Neural progenitor cell (in vitro differentiated cells): ENCODE results near the gene TTC9. TPM values are rescaled to one million over a fixed set of nuclear protein-coding genes. Genes with fewer than 3 reads are reported as not detected.

Source experiments
- DNase-seq: peaks from one replicate; pipeline ENCODE4 v3.0.0-alpha.2; 2016; ENCODE audit warnings: low spot score
- H2AFZ ChIP-seq: fragments of 200-600 bp; sonication (generic); replicated peaks from 2 replicates; pipeline ENCODE4 v1.6.1; 2016; ENCODE audit warnings: antibody characterized with exemption
- H3F3A ChIP-seq: fragments of 200-600 bp; sonication (generic); 2 replicates; pipeline ENCODE4 v1.6.1; 2016; ENCODE audit warnings: antibody characterized with exemption, low read depth
- H3K27ac ChIP-seq: fragments of 200-600 bp; sonication (generic); 2 replicates; pipeline ENCODE4 v1.5.1; 2016; ENCODE audit warnings: mild to moderate bottlenecking
- H3K27me3 ChIP-seq: fragments of 200-600 bp; sonication (generic); 2 replicates; pipeline ENCODE4 v1.6.1; 2016; ENCODE audit warnings: mild to moderate bottlenecking, moderate library complexity
- H3K36me3 ChIP-seq: fragments of 200-600 bp; sonication (generic); 2 replicates; pipeline ENCODE4 v1.5.1; 2016
- H3K4me1 ChIP-seq: fragments of 200-600 bp; sonication (generic); 2 replicates; pipeline ENCODE4 v1.6.1; 2016; ENCODE audit warnings: mixed run types
- H3K4me2 ChIP-seq: fragments of 200-600 bp; sonication (generic); 2 replicates; pipeline ENCODE4 v1.6.1; 2016
- H3K4me3 ChIP-seq: fragments of 200-600 bp; sonication (generic); 2 replicates; pipeline ENCODE4 v1.5.1; 2016
- H3K79me2 ChIP-seq: fragments of 200-600 bp; sonication (generic); 2 replicates; pipeline ENCODE4 v1.6.1; 2016; ENCODE audit warnings: low read depth
- H3K9ac ChIP-seq: fragments of 200-600 bp; sonication (generic); 2 replicates; pipeline ENCODE4 v1.6.1; 2016
- H3K9me3 ChIP-seq: fragments of 200-600 bp; sonication (generic); 2 replicates; pipeline ENCODE4 v1.5.1; 2016; ENCODE audit warnings: low read depth
- H4K20me1 ChIP-seq: fragments of 200-600 bp; sonication (generic); 2 replicates; pipeline ENCODE4 v1.6.1; 2016; ENCODE audit warnings: low read depth
- H3K27ac Mint-ChIP-seq: 3 replicates; pipeline ENCODE4 v1.8.0; 2021; ENCODE audit warnings: mixed read lengths
- H3K27me3 Mint-ChIP-seq: 2 replicates; pipeline ENCODE4 v1.8.0; 2022; ENCODE audit warnings: low read depth, mild to moderate bottlenecking, inconsistent platforms, moderate library complexity, mixed read lengths; ENCODE audit not compliant: insufficient read depth
- H3K36me3 Mint-ChIP-seq: 3 replicates; pipeline ENCODE4 v1.8.0; 2021; ENCODE audit warnings: mixed read lengths
- H3K4me1 Mint-ChIP-seq: 3 replicates; pipeline ENCODE4 v1.8.0; 2021; ENCODE audit warnings: mixed read lengths
- H3K4me3 Mint-ChIP-seq: 3 replicates; pipeline ENCODE4 v1.8.0; 2021; ENCODE audit warnings: mild to moderate bottlenecking, moderate library complexity, mixed read lengths
- H3K9me3 Mint-ChIP-seq: 3 replicates; pipeline ENCODE4 v1.8.0; 2020; ENCODE audit warnings: mixed read lengths
- CTCF ChIP-seq: fragments of 200-600 bp; sonication (generic); IDR thresholded peaks from 2 replicates; pipeline ENCODE4 v1.5.1; 2017; ENCODE audit warnings: antibody characterized with exemption, mild to moderate bottlenecking
- EZH2 ChIP-seq: fragments of 200-600 bp; sonication (generic); IDR thresholded peaks from 2 replicates; pipeline ENCODE4 v1.6.1; 2017; ENCODE audit warnings: antibody characterized with exemption, mild to moderate bottlenecking, moderate library complexity
- EZH2phosphoT487 ChIP-seq: fragments of 200-600 bp; sonication (generic); IDR thresholded peaks from 2 replicates; pipeline ENCODE4 v1.6.1; 2017; ENCODE audit warnings: antibody characterized with exemption
- total RNA-seq: library from RNA; depleted of rRNA; stranded (reverse); fragments of >200 nt; gene quantifications from 2 replicates; pipeline ENCODE4 v1.2.3, GENCODE V29; 2015; ENCODE audit warnings: low replicate concordance

The TTC9 gene
- total RNA-seq, 1 donor from 2014 or later: 3.5 TPM

DNA sequence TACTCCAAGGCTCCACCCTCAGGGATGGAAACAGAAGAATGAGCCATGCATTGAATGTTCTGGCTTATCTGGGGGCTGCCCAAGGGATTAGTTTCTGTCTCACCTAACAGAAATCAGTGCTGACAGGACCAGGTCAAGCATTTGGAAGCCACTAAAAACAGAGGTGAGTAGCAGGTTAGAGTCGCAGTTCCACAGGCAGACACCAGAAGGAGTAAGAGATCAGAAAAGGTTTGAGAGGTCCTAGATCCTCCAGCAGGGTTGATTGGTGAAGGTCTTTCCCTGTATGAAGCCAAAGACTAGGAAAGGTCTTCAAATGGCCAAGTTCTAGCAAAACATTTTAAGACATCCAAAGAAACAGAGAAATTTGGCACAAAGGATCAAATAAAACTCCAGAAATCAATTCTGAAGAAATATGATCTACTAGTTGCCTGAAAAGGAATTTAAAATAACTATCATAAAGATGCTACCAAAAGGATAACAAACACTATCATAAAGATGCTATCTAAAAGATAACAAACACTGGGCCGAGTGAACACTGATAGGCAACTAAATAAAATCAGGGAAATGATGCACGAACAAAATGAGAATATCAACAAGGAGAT lies 19.5 kb upstream of the TTC9 start:
- no peak overlapping the region for H3K4me3 Mint-ChIP-seq
- no peaks in the 10 kb centered on the region for H3F3A ChIP-seq
- no peak overlapping the region for H3K4me2 ChIP-seq
- H2AFZ ChIP-seq: peak overlapping the region; percentile 46
- no peak overlapping the region for H3K9ac ChIP-seq
- peaks cover 17% of the 10 kb centered on the region for H3K9me3 Mint-ChIP-seq
- H3K27ac Mint-ChIP-seq: no peak overlapping the region
- no peaks in the 10 kb centered on the region for H3K27me3 ChIP-seq
- no peaks in the 10 kb centered on the region for H4K20me1 ChIP-seq
- H3K79me2 ChIP-seq: no peaks in the 10 kb centered on the region
- H3K9me3 ChIP-seq: peaks cover 7% of the 10 kb centered on the region
- H3K27me3 Mint-ChIP-seq: no peaks in the 10 kb centered on the region
- peak; percentile 69 for DNase-seq
- no peak overlapping the region for H3K4me3 ChIP-seq
- H3K36me3 ChIP-seq: peaks cover 5% of the 10 kb centered on the region
- TF ChIP-seq EZH2phosphoT487: no peak
- peak; percentile 72 for TF ChIP-seq CTCF
- H3K4me1 ChIP-seq: no peaks in the 10 kb centered on the region
- no peak overlapping the region for H3K27ac ChIP-seq
- H3K36me3 Mint-ChIP-seq: no peaks in the 10 kb centered on the region
- no peaks in the 10 kb centered on the region for H3K4me1 Mint-ChIP-seq

DNA sequence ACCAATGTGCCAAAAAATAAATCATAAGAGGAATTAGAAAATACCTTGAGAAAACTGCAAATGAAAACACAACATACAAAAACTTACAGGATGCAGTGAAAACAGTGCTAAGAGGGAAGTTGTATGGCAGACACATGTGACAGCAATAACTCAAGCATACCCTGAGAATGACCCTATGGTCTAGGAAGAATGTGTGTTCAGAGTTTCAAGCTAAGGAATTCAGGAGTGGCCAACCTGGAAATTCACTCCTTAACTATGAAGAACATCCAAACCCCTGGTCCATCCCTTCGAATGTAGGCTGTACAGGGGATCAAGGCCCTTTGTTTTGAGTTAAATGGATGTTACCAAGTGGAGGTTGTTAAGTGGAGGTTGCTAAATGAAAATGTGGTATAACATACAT lies 16.7 kb upstream of the TTC9 start:
- Histone ChIP-seq H3K4me2 (no peak overlapping the region), H3F3A (no peaks in the 10 kb centered on the region), H3K4me3 (no peak overlapping the region), H3K9me3 (peaks cover 11% of the 10 kb centered on the region), H3K79me2 (no peaks in the 10 kb centered on the region), H3K9ac (no peak overlapping the region), H3K27ac (no peak overlapping the region), H3K27me3 (no peaks in the 10 kb centered on the region), H4K20me1 (no peaks in the 10 kb centered on the region), H3K36me3 (peaks cover 10% of the 10 kb centered on the region), H3K4me1 (no peaks in the 10 kb centered on the region), H2AFZ (no peak overlapping the region)
- no peak for DNase-seq
- TF ChIP-seq EZH2 (no peak), CTCF (no peak), EZH2phosphoT487 (no peak)
- no peak overlapping the region for H3K4me3 Mint-ChIP-seq
- no peak overlapping the region for H3K27ac Mint-ChIP-seq
- no peaks in the 10 kb centered on the region for H3K4me1 Mint-ChIP-seq
- peaks cover 23% of the 10 kb centered on the region for H3K9me3 Mint-ChIP-seq
- H3K36me3 Mint-ChIP-seq: no peaks in the 10 kb centered on the region
- H3K27me3 Mint-ChIP-seq: peaks cover 2% of the 10 kb centered on the region

- no peak overlapping the region for H3K4me3 Mint-ChIP-seq
- H3K4me3 ChIP-seq: no peak overlapping the region
- peaks cover 4% of the 10 kb centered on the region for H3K27me3 Mint-ChIP-seq
- no peak overlapping the region for H3K4me2 ChIP-seq
- H4K20me1 ChIP-seq: no peaks in the 10 kb centered on the region
- H3K36me3 ChIP-seq: peaks cover 8% of the 10 kb centered on the region
- H3K9ac ChIP-seq: no peak overlapping the region
- H3K27me3 ChIP-seq: no peaks in the 10 kb centered on the region
- H3K9me3 Mint-ChIP-seq: peaks cover 12% of the 10 kb centered on the region
- no peaks in the 10 kb centered on the region for H3K4me1 Mint-ChIP-seq
- peaks cover 3% of the 10 kb centered on the region for H3K36me3 Mint-ChIP-seq
- no peak overlapping the region for H3K27ac Mint-ChIP-seq
- no peak for DNase-seq
- H3K9me3 ChIP-seq: peaks cover 7% of the 10 kb centered on the region
- no peaks in the 10 kb centered on the region for H3F3A ChIP-seq
- TF ChIP-seq CTCF: no peak
- TF ChIP-seq EZH2phosphoT487: no peak
- no peak for TF ChIP-seq EZH2
- H3K79me2 ChIP-seq: no peaks in the 10 kb centered on the region
- no peaks in the 10 kb centered on the region for H3K4me1 ChIP-seq
- no peak overlapping the region for H2AFZ ChIP-seq
- H3K27ac ChIP-seq: no peak overlapping the region
Measured at GRCh38 chr14:70631948-70632347, 9.8 kb upstream of the TTC9 start.
